Transverse colon (tissue), 4 donors: Measurements from ENCODE around the gene NKD1. TPM values are rescaled to one million over a fixed set of nuclear protein-coding genes. Genes with fewer than 3 reads are reported as not detected.

Experiments used
- DNase-seq: peaks from one replicate; pipeline ENCODE4 v3.0.0-alpha.2; 2019
- H3K27ac ChIP-seq, 4 donors: fragments of 200-600 bp; sonication (generic); 2 replicates each; pipeline ENCODE4 v1.5.1; 2016 to 2018; ENCODE audit warnings: inconsistent platforms in 4 of 4
- H3K27me3 ChIP-seq: fragments of 200-600 bp; sonication (generic); 2 replicates; pipeline ENCODE4 v1.5.1; 2017; ENCODE audit warnings: inconsistent platforms
- H3K36me3 ChIP-seq, 4 donors: fragments of 200-600 bp; sonication (generic); 2 replicates each; pipeline ENCODE4 v1.5.1; 2017 to 2019; ENCODE audit warnings: inconsistent platforms in 4 of 4
- H3K4me1 ChIP-seq, 4 donors: fragments of 200-600 bp; sonication (generic); 2 replicates each; pipeline ENCODE4 v1.5.1; 2017 to 2020; ENCODE audit warnings: inconsistent platforms in 4 of 4
- H3K4me3 ChIP-seq, 4 donors: fragments of 200-600 bp; sonication (generic); 1 replicate in 1 of 4; 2 replicates in 3 of 4; pipeline versions ENCODE4 v1.5.1 to v1.6.1; 2017 to 2019; ENCODE audit warnings: inconsistent platforms in 4 of 4
- H3K9me3 ChIP-seq, 2 donors: fragments of 200-600 bp; sonication (generic); 2 replicates each; pipeline ENCODE4 v1.5.1; 2017 to 2019; ENCODE audit warnings: inconsistent platforms in 2 of 2
- CTCF ChIP-seq, 5 experiments: fragments of 200-600 bp in 3 of 5; fragments of 450-650 bp in 2 of 5; sonication (generic) in 3 of 5; IDR thresholded peaks; 1 replicate in 2 of 5; 2 replicates in 3 of 5; pipeline ENCODE4 v1.5.1; 2016 to 2017; ENCODE audit warnings: antibody characterized with exemption in 5 of 5, inconsistent platforms in 3 of 5, mild to moderate bottlenecking in 2 of 5, moderate library complexity in 1 of 5
- EP300 ChIP-seq: sonication (generic); formaldehyde crosslinking; IDR thresholded peaks from one replicate; pipeline ENCODE4 v1.6.1; 2017; ENCODE audit warnings: antibody characterized with exemption, low read depth
- POLR2A ChIP-seq: fragments of 450-650 bp; IDR thresholded peaks from one replicate; pipeline ENCODE4 v1.6.1; 2016; ENCODE audit warnings: antibody characterized with exemption, mild to moderate bottlenecking, moderate library complexity
- POLR2AphosphoS5 ChIP-seq, 3 donors: sonication (generic); formaldehyde crosslinking; IDR thresholded peaks; one replicate each; pipeline ENCODE4 v1.6.1; 2016; ENCODE audit warnings: antibody characterized with exemption in 3 of 3
- WGBS, 2 donors: methylation state at CpG; one replicate each; pipeline ENCODE4 v1.1.5; 2018; ENCODE audit warnings: low coverage in 1 of 2; 5-methylcytosine and 5-hydroxymethylcytosine counted together
- in situ Hi-C, 4 donors: fragments of 200-750 bp; cut with MboI; loops; one replicate each; pipeline versions ENCODE4 v1.15.0 to v1.15.1; 2017; ENCODE audit warnings: low sequenced_read_pairs in 3 of 4, low pct_ligation_motif_present in 1 of 4, low pct_unique_long_range_greater_than_20kb in 1 of 4
- intact Hi-C: fragments of 100-400 bp; cut with DNase I; formaldehyde crosslinking; loops from one replicate; pipeline ENCODE4 v1.15.1; 2023; ENCODE audit warnings: low total_unique reads
- total RNA-seq, 4 donors: library from RNA; depleted of rRNA; stranded (reverse); fragments of >200 nt; gene quantifications; one replicate each; pipeline ENCODE4 v1.1.0, GENCODE V29; 2016

NKD1 gene
- total RNA-seq, 4 donors from 2014 or later, result 1.7 to 98.1 (median 2.5) TPM

DNA sequence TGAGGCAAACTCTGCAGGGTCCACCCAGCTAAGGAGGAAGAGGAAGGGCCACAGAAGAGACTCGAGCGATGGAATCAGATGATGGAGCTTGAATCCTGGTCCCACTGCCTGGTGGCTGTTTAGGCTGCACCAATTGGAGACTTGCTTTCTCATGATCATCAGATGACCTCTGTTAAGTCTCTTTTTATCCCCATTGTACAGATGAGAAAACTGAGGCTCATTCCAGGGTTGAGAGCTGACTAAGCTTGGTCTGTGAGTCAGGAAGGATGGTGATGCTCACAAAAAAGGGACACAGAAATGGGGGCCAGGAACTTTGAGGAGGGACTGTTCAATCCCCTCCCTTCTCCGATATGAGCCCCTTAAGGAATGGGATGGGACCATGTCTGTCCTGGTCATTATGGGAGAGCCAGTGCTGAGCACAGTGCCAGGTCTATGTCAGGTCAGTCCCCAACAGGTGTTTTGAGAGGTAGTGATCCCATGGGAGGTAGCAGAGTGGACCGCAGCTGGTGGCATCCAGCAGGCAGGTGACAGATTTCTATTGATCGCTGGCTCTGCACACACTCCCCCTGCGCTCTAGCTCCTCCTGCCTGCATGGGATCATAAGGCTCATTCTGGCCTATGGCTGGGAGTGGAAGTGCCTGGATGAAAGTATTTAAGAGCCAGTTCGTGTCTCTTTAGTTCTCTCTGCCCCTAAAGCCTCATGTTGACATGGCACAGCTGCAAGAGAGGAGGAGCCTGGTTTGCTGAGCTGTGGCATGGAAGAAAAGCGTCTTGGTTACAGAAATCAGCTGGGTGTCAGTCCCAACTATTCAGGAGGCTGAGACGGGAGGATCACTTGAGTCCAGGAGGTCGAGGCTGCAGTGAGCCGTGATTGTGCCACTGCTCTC lies 105.7 kb downstream of the NKD1 start:
- in situ Hi-C loops, result loop anchor here in 2 of 4 donors (25.0 kb wide), 2 partner anchors 292 to 417 kb away; partner anchors contain the start of gene BRD7 (in 1 of the 2)
- no peak for DNase-seq
- 67 to 76% methylated on average over 5 to 11 of the region's 11 CpGs for WGBS, 2 donors

DNA sequence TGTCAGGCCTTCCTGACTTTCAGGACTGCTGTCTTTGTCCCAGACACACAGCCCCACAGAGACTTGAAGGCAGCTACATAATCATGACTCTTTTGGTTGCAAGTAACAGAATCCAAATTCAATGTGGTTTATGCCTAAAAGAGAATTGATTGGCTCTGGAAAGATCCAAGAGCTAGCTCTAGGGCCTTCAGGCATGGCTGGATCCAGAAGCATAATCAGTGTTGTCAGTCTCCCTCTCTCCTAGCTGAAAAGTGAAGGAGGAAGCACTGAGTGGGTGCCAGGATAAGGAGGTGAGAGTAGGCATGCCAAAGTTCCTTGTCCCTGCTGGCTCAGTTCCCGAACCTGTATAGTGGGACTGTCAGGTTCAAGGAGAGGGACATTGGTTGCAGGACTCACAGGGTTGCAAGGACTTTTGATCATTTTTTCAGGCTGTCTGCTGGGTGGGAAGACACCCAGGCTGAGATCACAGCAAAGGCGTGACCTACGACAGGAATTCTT lies 107.4 kb downstream of the NKD1 start:
- H3K36me3 ChIP-seq, result no peaks in the 10 kb centered on the region
- WGBS, 2 donors, result 91% methylated on average over 3 of the region's 3 CpGs; no CpG with 5 or more reads in 1 of the 2 donors
- intact Hi-C loops (no loop called here), in situ Hi-C loops (loop anchor here in 2 of 4 donors (25.0 kb wide), 2 partner anchors 293 to 418 kb away; partner anchors contain the start of gene BRD7 (in 1 of the 2))
- no peak overlapping the region for H3K4me3 ChIP-seq
- H3K4me1 ChIP-seq, result no peaks in the 10 kb centered on the region
- no peak overlapping the region for H3K27ac ChIP-seq
- H3K27me3 ChIP-seq, result no peaks in the 10 kb centered on the region
- H3K9me3 ChIP-seq, result no peaks in the 10 kb centered on the region
- no peak for DNase-seq
- no peak for TF ChIP-seq POLR2A
- TF ChIP-seq CTCF (IDR thresholded peaks at IDR 0.05), result no peak
- TF ChIP-seq EP300, result no peak
- no peak for TF ChIP-seq POLR2AphosphoS5 (IDR thresholded peaks at IDR 0.05)

More for the DNA sequence above, 105.7 kb downstream of the NKD1 start:
- Histone ChIP-seq H3K36me3 (no peaks in the 10 kb centered on the region), H3K9me3 (no peaks in the 10 kb centered on the region), H3K27me3 (no peaks in the 10 kb centered on the region), H3K4me1 (no peaks in the 10 kb centered on the region), H3K27ac (no peak overlapping the region), H3K4me3 (no peak overlapping the region)
- intact Hi-C loops, result no loop called here
- TF ChIP-seq CTCF (IDR thresholded peaks at IDR 0.05) (no peak), POLR2A (no peak), EP300 (no peak), POLR2AphosphoS5 (IDR thresholded peaks at IDR 0.05) (no peak)

GRCh38 chr16:50657241-50657640 lies 109.0 kb downstream of the NKD1 start:
- H3K27ac ChIP-seq, result no peak overlapping the region
- in situ Hi-C loops (loop anchor here in 2 of 4 donors (25.0 kb wide), 2 partner anchors 295 to 420 kb away; partner anchors contain the start of gene BRD7 (in 1 of the 2)), intact Hi-C loops (no loop called here)
- no peak overlapping the region for H3K4me3 ChIP-seq
- no peak for TF ChIP-seq POLR2AphosphoS5 (IDR thresholded peaks at IDR 0.05)
- TF ChIP-seq EP300, result no peak
- TF ChIP-seq CTCF (IDR thresholded peaks at IDR 0.05), result no peak
- TF ChIP-seq POLR2A, result no peak
- H3K27me3 ChIP-seq, result no peaks in the 10 kb centered on the region
- no peaks in the 10 kb centered on the region for H3K36me3 ChIP-seq
- H3K9me3 ChIP-seq, result no peaks in the 10 kb centered on the region
- no peak for DNase-seq
- 78 to 100% methylated on average over 1 to 5 of the region's 5 CpGs for WGBS, 2 donors
- no peaks in the 10 kb centered on the region for H3K4me1 ChIP-seq

DNA sequence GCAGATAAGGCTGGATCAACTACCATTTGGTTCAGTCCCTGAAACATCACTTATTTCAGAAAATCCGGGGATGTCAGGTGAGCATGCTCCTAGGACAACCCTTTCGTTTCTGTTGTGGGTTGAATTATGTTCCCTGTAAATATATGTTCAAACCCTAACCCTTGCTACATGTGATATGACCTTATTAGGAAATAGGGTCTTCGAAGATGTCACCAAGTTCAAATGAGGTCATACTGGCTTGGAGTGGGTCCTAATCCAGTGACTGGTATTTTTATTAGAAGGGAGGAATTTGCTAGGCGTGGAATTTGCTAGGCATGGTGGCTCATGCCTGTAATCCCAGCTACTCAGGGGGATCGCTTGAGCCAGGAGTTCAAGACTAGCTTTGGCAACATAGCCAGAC lies 111.6 kb downstream of the NKD1 start:
- in situ Hi-C loops, result loop anchor here (10.0 to 25.0 kb wide), 5 partner anchors 285 to 635 kb away; partner anchors contain the start of genes BRD7 (in 2 of the 4) and CNEP1R1 (in 1 of the 4)
- 72 to 82% methylated on average over 2 to 5 of the region's 5 CpGs for WGBS, 2 donors

More for the DNA sequence above, 111.6 kb downstream of the NKD1 start:
- Histone ChIP-seq H3K27ac (no peak overlapping the region), H3K4me1 (peaks cover 0 to 4% (median 2%) of the 10 kb centered on the region in 4 donors), H3K9me3 (no peaks in the 10 kb centered on the region), H3K36me3 (no peaks in the 10 kb centered on the region), H3K4me3 (no peak overlapping the region), H3K27me3 (no peaks in the 10 kb centered on the region)
- TF ChIP-seq CTCF (IDR thresholded peaks at IDR 0.05) (no peak), POLR2A (no peak), POLR2AphosphoS5 (IDR thresholded peaks at IDR 0.05) (no peak), EP300 (no peak)
- intact Hi-C loops, result loop anchor here (10.0 kb wide), 1 partner anchor 285 kb away; no protein-coding TSS in a partner anchor
- no peak for DNase-seq
